Activated naive CD4-positive, alpha-beta T cell treated with Interleukin-2 at 50 U/mL for 16 hours (primary cell): ENCODE data around the gene ANKRD31.
"Not testable (repeated sequence)": the region's sequence is repeated elsewhere in the genome, so short reads cannot be mapped to it uniquely, and the experiment has no call there.

ENCODE experiments used
- DNase-seq: peaks from one replicate; pipeline ENCODE4 v3.0.0-alpha.2; 2020

The ANKRD31 gene

GRCh38 chr5:75214928-75215327 is 21.8 kb downstream of the ANKRD31 start:
- DNase-seq = no peak

GRCh38 chr5:75214409-75214808 is 22.3 kb downstream of the ANKRD31 start:
- no peak for DNase-seq

GRCh38 chr5:75203604-75204003 is 33.1 kb downstream of the ANKRD31 start:
- no peak for DNase-seq

GRCh38 chr5:75202935-75203334 is 33.7 kb downstream of the ANKRD31 start:
- DNase-seq = no peak

- no peak for DNase-seq
Measured at GRCh38 chr5:75200776-75201175, 35.9 kb downstream of the ANKRD31 start.

- no peak for DNase-seq
Measured at GRCh38 chr5:75199946-75200345, 36.7 kb downstream of the ANKRD31 start.

GRCh38 chr5:75199071-75199470 is 37.6 kb downstream of the ANKRD31 start:
- DNase-seq = no peak

- no peak for DNase-seq
Measured at GRCh38 chr5:75197745-75198144, 38.9 kb downstream of the ANKRD31 start.

GRCh38 chr5:75192804-75193203 is 43.9 kb downstream of the ANKRD31 start:
- DNase-seq = no peak

GRCh38 chr5:75192264-75192663 is 44.4 kb downstream of the ANKRD31 start:
- DNase-seq = no peak

GRCh38 chr5:75190227-75190626 is 46.5 kb downstream of the ANKRD31 start:
- no peak for DNase-seq

- no peak for DNase-seq
Measured at GRCh38 chr5:75189353-75189752, 47.3 kb downstream of the ANKRD31 start.

GRCh38 chr5:75185763-75186162 is 50.9 kb downstream of the ANKRD31 start:
- DNase-seq = no peak

GRCh38 chr5:75176009-75176408 is 60.7 kb downstream of the ANKRD31 start:
- DNase-seq = not testable (repeated sequence)

GRCh38 chr5:75174872-75175271 is 61.8 kb downstream of the ANKRD31 start:
- not testable (repeated sequence) for DNase-seq

GRCh38 chr5:75169516-75169915 is 67.2 kb downstream of the ANKRD31 start:
- no peak for DNase-seq

- DNase-seq = no peak
Measured at GRCh38 chr5:75168026-75168735, 68.5 kb downstream of the ANKRD31 start.

- no peak for DNase-seq
Measured at GRCh38 chr5:75167345-75167744, 69.3 kb downstream of the ANKRD31 start.

- DNase-seq = not testable (repeated sequence)
Measured at GRCh38 chr5:75161508-75161907, 75.2 kb downstream of the ANKRD31 start.

- no peak for DNase-seq
Measured at GRCh38 chr5:75156585-75156984, 80.1 kb downstream of the ANKRD31 start.

GRCh38 chr5:75152860-75153259 is 83.8 kb downstream of the ANKRD31 start:
- DNase-seq = no peak

- no peak for DNase-seq
Measured at GRCh38 chr5:75148051-75148450, 88.6 kb downstream of the ANKRD31 start.

GRCh38 chr5:75142566-75143136 is 94.0 kb downstream of the ANKRD31 start:
- DNase-seq = no peak

- DNase-seq = no peak
Measured at GRCh38 chr5:75140277-75140676, 96.4 kb downstream of the ANKRD31 start.

- no peak for DNase-seq
Measured at GRCh38 chr5:75138689-75139088, 98.0 kb downstream of the ANKRD31 start.
